PFSK-1 (cell line): ENCODE measurements around the gene RHEB.

Experiments
- FOXP2 ChIP-seq: optimal IDR thresholded peaks from 2 replicates; pipeline ENCODE3; 2011; ENCODE audit warnings: borderline replicate concordance, control low read depth, inconsistent platforms; ENCODE audit not compliant: insufficient read depth; ENCODE audit errors: extremely low read length, extremely low read depth
- POLR2AphosphoS5 ChIP-seq: IDR thresholded peaks from 2 replicates; pipeline ENCODE4 v1.6.1; 2012; ENCODE audit warnings: low read depth, mild to moderate bottlenecking, control low read depth, low read length, moderate library complexity
- SIN3A ChIP-seq: IDR thresholded peaks from 2 replicates; pipeline ENCODE4 v1.6.1; 2012; ENCODE audit warnings: mild to moderate bottlenecking, low read length, moderate library complexity, borderline replicate concordance; ENCODE audit not compliant: insufficient read depth
- TAF1 ChIP-seq: IDR thresholded peaks from 2 replicates; pipeline ENCODE4 v1.6.1; 2012; ENCODE audit warnings: low read length, control low read depth, borderline replicate concordance; ENCODE audit not compliant: insufficient read depth
- TF ChIP-seq, protein P1 (sequence below), 2 experiments: IDR thresholded peaks; 2 replicates each; pipeline versions ENCODE4 v1.6.1 to v1.8.0; 2011 to 2012; ENCODE audit warnings: low read depth in 2 of 2, low read length in 2 of 2, control low read depth in 1 of 2, inconsistent platforms in 1 of 2, mild to moderate bottlenecking in 1 of 2, moderate library complexity in 1 of 2; ENCODE audit not compliant: insufficient read depth in 1 of 2

RHEB gene

DNA sequence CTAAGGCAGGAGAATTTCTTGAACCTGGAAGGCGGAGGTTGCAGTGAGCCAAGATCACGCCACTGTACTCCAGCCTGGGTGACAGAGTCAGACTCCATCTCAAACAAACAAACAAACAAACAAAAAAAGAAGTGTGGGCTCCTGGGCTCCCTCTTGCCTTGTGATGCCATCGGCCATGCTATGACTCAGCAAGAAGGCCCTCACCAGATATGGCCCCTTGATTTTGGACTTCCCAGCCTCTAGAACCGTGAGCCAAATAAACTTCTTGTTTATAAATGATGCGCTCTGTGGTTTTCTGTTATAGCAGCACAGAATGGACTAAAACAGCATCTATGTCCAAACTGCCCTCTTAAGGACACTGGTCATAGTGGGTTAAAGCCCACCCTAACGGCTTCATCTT lies 29.9 kb upstream of the RHEB start:
- no peak for TF ChIP-seq TAF1

DNA sequence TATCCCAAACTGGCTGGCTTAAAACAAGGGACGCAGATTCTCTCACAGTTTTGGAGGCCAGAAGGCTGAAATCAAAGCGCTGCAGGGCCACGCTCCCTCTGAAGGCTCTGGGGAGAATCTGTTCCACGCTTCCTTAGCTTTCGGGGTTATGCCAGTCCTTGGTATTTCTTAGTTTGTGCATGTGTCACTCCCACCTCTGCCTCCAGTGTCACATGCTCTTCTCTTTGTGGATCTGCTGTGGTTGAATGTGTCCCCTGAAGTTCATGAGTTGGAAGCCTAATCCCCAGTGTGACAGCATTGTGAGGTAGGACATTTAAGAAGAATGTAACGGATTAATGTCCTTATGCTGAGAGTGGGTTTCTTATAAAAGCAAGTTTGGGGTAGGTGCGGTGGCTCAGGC lies 29.4 kb upstream of the RHEB start:
- TF ChIP-seq, protein P1, sequence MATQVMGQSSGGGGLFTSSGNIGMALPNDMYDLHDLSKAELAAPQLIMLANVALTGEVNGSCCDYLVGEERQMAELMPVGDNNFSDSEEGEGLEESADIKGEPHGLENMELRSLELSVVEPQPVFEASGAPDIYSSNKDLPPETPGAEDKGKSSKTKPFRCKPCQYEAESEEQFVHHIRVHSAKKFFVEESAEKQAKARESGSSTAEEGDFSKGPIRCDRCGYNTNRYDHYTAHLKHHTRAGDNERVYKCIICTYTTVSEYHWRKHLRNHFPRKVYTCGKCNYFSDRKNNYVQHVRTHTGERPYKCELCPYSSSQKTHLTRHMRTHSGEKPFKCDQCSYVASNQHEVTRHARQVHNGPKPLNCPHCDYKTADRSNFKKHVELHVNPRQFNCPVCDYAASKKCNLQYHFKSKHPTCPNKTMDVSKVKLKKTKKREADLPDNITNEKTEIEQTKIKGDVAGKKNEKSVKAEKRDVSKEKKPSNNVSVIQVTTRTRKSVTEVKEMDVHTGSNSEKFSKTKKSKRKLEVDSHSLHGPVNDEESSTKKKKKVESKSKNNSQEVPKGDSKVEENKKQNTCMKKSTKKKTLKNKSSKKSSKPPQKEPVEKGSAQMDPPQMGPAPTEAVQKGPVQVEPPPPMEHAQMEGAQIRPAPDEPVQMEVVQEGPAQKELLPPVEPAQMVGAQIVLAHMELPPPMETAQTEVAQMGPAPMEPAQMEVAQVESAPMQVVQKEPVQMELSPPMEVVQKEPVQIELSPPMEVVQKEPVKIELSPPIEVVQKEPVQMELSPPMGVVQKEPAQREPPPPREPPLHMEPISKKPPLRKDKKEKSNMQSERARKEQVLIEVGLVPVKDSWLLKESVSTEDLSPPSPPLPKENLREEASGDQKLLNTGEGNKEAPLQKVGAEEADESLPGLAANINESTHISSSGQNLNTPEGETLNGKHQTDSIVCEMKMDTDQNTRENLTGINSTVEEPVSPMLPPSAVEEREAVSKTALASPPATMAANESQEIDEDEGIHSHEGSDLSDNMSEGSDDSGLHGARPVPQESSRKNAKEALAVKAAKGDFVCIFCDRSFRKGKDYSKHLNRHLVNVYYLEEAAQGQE (IDR thresholded peaks at IDR 0.05; ENCODE audit: insufficient read depth in 1 of 2, low read depth in 2 of 2, low read length in 2 of 2), result no peak
- TF ChIP-seq POLR2AphosphoS5, result no peak
- TF ChIP-seq TAF1, result no peak
- no peak for TF ChIP-seq SIN3A
- no peak for TF ChIP-seq FOXP2

DNA sequence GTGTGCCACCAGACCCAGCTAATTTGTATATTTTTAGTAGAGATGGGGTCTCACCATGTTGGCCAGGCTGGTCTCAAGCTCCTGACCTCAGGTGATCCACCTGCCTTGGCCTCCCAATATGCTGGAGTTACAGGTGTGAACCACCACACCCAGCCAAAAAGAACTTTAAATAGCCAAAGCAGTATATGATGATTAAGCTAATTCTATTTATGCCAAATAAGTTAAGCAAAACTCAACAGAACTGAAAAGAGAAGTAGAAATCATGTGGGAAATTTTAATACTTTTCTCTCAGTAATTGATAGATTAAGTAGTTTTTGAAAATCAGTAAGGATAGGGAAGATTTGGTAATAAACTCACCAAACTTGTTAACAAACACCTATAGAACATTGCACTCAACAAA lies 24.5 kb upstream of the RHEB start:
- TF ChIP-seq POLR2AphosphoS5 (no peak), SIN3A (no peak), FOXP2 (no peak), TAF1 (no peak)
- TF ChIP-seq, protein P1 (IDR thresholded peaks at IDR 0.05; ENCODE audit: insufficient read depth in 1 of 2, low read depth in 2 of 2, low read length in 2 of 2), result no peak

DNA sequence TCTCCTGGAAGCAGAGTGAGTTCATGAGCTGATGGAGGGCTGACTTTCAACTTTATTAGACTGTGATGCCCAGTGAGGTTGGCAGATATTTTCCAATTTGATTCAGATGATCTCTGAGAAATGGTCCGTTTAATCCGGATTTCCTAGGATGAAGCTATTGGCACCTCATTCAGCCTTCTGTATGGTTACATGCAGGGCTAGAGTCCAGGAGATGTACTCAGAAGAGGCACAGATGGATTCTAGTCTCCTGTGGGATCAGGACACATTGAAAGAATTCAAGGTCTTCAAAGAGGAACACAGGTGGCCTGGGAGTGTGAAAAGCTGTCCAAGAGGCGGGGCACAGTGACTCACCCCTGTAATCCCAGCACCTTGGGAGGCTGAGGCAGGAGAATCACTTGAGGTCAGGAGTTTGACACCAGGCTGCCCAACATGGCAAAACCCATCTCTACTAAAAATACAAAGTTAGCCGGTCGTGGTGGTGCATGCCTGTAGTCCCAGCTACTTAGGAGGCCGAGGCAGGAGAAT lies 23.0 kb upstream of the RHEB start:
- TF ChIP-seq TAF1 (no peak), SIN3A (no peak), POLR2AphosphoS5 (no peak), FOXP2 (no peak)
- TF ChIP-seq, protein P1 (IDR thresholded peaks at IDR 0.05; ENCODE audit: insufficient read depth in 1 of 2, low read depth in 2 of 2, low read length in 2 of 2), result no peak

DNA sequence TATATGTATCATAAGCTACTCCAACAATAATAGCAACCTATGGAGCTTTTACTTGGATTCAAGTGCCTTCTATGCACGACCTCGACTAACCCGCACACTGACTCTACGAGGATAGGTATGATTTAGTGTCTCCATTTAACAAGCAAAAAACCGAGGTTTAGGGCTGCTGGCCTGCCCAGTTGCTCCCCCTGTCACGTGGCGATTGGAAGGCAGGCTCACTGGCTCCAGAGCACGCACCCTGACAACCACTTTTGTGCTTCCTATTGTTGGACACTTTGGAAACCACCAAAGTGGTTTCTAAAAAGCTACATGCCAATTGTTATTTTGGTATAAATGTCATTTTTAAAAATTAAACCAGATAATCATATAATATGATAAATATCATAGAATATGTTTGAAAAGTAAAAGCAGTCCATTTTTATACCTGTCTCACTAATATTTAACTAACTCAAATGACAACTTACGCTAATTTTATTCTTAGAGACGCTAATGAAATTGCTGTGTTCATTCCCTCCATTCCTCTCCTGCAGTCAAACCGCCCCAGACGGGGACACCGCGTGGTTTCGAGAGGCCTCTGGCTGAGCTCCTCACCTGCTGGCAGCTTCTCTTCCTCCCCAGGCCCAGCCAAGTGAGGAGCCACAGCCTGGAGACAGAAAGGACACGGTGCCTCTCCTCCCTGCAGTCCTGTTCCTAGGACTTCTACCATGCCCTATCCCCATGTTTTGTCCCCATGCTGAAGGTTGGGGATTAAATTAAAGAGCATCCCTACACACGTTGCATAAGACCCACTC lies 22.2 kb upstream of the RHEB start:
- TF ChIP-seq POLR2AphosphoS5 (no peak), TAF1 (no peak), SIN3A (no peak)
- TF ChIP-seq, protein P1 (IDR thresholded peaks at IDR 0.05; ENCODE audit: insufficient read depth in 1 of 2, low read depth in 2 of 2, low read length in 2 of 2), result no peak
